Endometrium (tissue), 2 donors: ENCODE measurements around the gene F7.

ENCODE experiments used
- FAIRE-seq: peaks from 2 replicates; lab custom pipeline; 2012; peaks lifted over from hg19 to GRCh38; lab: Jason Lieb, UNC
- donor health status: control.
- donor health status: control.

Gene F7

GRCh38 chr13:113086991-113087922 lies 18.3 kb upstream of the F7 start:
- FAIRE-seq: no peak

GRCh38 chr13:113087923-113088690 lies 17.5 kb upstream of the F7 start:
- no peak for FAIRE-seq

- FAIRE-seq: no peak
Observed at GRCh38 chr13:113088691-113089020, 16.9 kb upstream of the F7 start.

GRCh38 chr13:113089693-113090414 lies 15.7 kb upstream of the F7 start:
- FAIRE-seq: no peak

GRCh38 chr13:113090415-113090770 lies 15.2 kb upstream of the F7 start:
- no peak for FAIRE-seq

- FAIRE-seq: no peak
Observed at GRCh38 chr13:113090806-113091205, 14.8 kb upstream of the F7 start.

GRCh38 chr13:113091211-113091771 lies 14.3 kb upstream of the F7 start:
- no peak for FAIRE-seq

GRCh38 chr13:113091891-113092775 lies 13.5 kb upstream of the F7 start:
- FAIRE-seq: no peak

GRCh38 chr13:113092776-113093579 lies 12.6 kb upstream of the F7 start:
- no peak for FAIRE-seq

- FAIRE-seq: no peak
Observed at GRCh38 chr13:113093580-113094409, 11.8 kb upstream of the F7 start.

GRCh38 chr13:113094410-113094800 lies 11.2 kb upstream of the F7 start:
- FAIRE-seq: no peak

- FAIRE-seq: no peak
Observed at GRCh38 chr13:113095146-113096051, 10.2 kb upstream of the F7 start.

GRCh38 chr13:113096052-113096744 lies 9.4 kb upstream of the F7 start:
- no peak for FAIRE-seq

GRCh38 chr13:113096745-113097305 lies 8.8 kb upstream of the F7 start:
- no peak for FAIRE-seq

- FAIRE-seq: no peak
Observed at GRCh38 chr13:113097651-113098050, 7.9 kb upstream of the F7 start.

- no peak for FAIRE-seq
Observed at GRCh38 chr13:113098162-113098732, 7.3 kb upstream of the F7 start.

- no peak for FAIRE-seq
Observed at GRCh38 chr13:113099142-113099541, 6.4 kb upstream of the F7 start.
